Stimulated activated CD8-positive, alpha-beta memory T cell treated with anti-CD3 and anti-CD28 coated beads, Interleukin-4, amount 100 ng/mL, for 48 hours (primary cell): Measurements from ENCODE around the gene SDHC.
"Not testable (repeated sequence)": the region's sequence is repeated elsewhere in the genome, so short reads cannot be mapped to it uniquely, and the experiment has no call there.

Experiments used
- DNase-seq: peaks from one replicate; pipeline ENCODE4 v3.0.0-alpha.2; 2020

Gene SDHC

GRCh38 chr1:161311595-161312181 lies 2.5 kb upstream of the SDHC start:
- no peak for DNase-seq

GRCh38 chr1:161313554-161314200 lies 504 bp upstream of the SDHC start:
- no peak for DNase-seq

GRCh38 chr1:161315841-161316674 lies 1.9 kb downstream of the SDHC start:
- not testable (repeated sequence) for DNase-seq

- DNase-seq = no peak
These were observed 9.8 kb downstream of the SDHC start for GRCh38 chr1:161324020-161324419.

GRCh38 chr1:161330346-161330745 lies 16.2 kb downstream of the SDHC start:
- no peak for DNase-seq

GRCh38 chr1:161333166-161333565 lies 19.0 kb downstream of the SDHC start:
- no peak for DNase-seq

GRCh38 chr1:161335796-161336195 lies 21.6 kb downstream of the SDHC start:
- DNase-seq = no peak

- DNase-seq = no peak
These were observed 28.0 kb downstream of the SDHC start for GRCh38 chr1:161342177-161342576.

GRCh38 chr1:161342821-161343220 lies 28.6 kb downstream of the SDHC start:
- no peak for DNase-seq

GRCh38 chr1:161350671-161351070 lies 36.5 kb downstream of the SDHC start:
- no peak for DNase-seq

- DNase-seq = no peak
These were observed 37.3 kb downstream of the SDHC start for GRCh38 chr1:161351482-161351881.

- DNase-seq = no peak
These were observed 42.9 kb downstream of the SDHC start for GRCh38 chr1:161357073-161357472.

GRCh38 chr1:161359291-161359690 lies 45.1 kb downstream of the SDHC start:
- no peak for DNase-seq

GRCh38 chr1:161364332-161364731 lies 50.2 kb downstream of the SDHC start:
- no peak for DNase-seq

- DNase-seq = no peak
These were observed 51.0 kb downstream of the SDHC start for GRCh38 chr1:161365207-161365606.

- DNase-seq = no peak
These were observed 53.7 kb downstream of the SDHC start, which contains the start of gene CFAP126 for GRCh38 chr1:161367684-161368400. Gene CFAP126, minus strand, starts transcription at chr1:161367876. Its CDS starts 8 bp downstream, at chr1:161367868.

GRCh38 chr1:161373442-161373841 lies 59.3 kb downstream of the SDHC start:
- no peak for DNase-seq

- no peak for DNase-seq
These were observed 60.2 kb downstream of the SDHC start for GRCh38 chr1:161374373-161374772.

GRCh38 chr1:161378014-161378413 lies 63.8 kb downstream of the SDHC start:
- DNase-seq = no peak

- no peak for DNase-seq
These were observed 64.9 kb downstream of the SDHC start for GRCh38 chr1:161379071-161379470.

- DNase-seq = no peak
These were observed 67.5 kb downstream of the SDHC start for GRCh38 chr1:161381707-161382106.

- DNase-seq = no peak
These were observed 68.2 kb downstream of the SDHC start for GRCh38 chr1:161382214-161383019.
